HCT116 (cell line): ENCODE data around the gene MLH1. TPM values are rescaled to one million over a fixed set of nuclear protein-coding genes. Genes with fewer than 3 reads are reported as not detected.

ENCODE experiments used
- ATAC-seq: fragments of 200-7000 bp; cut with Tn5 transposase; 2 replicates; pipeline ENCODE4 v1.9.1; 2020; ENCODE audit warnings: mild to moderate bottlenecking, moderate library complexity
- BruUV-seq: library from RNA; stranded (reverse); fragments of 400-500 nt; replicated peaks from 2 replicates; lab custom pipeline; 2021; lab: Mats Ljungman, UMichigan
- CTCF ChIA-PET: fragments of 300-600 bp; sonication (Branson Sonifier 250); formaldehyde crosslinking; loops from one replicate; lab custom pipeline; 2021; ENCODE audit warnings: antibody characterized with exemption; lab: Charles Lee
- POLR2A ChIA-PET: fragments of 300-600, 350-600 bp; sonication (Branson Sonifier 250); formaldehyde crosslinking; loops from one replicate; lab custom pipeline; 2021; ENCODE audit warnings: antibody characterized with exemption; lab: Charles Lee
- RAD21 ChIA-PET, 2 experiments: fragments of 300-600 bp; sonication (Branson Sonifier 250); formaldehyde crosslinking; loops; one replicate each; lab custom pipeline; 2023; ENCODE audit warnings: low total read pairs in 2 of 2; ENCODE audit not compliant: uncharacterized antibody in 2 of 2, unreplicated experiment in 2 of 2, low non-redundant PET in 1 of 2; lab: Charles Lee
- DNase-seq: peaks from one replicate; pipeline ENCODE4 v3.0.0-alpha.2; 2010; ENCODE audit warnings: low read depth, low spot score
- H2AFZ ChIP-seq: fragments of 200-600 bp; shearing (Covaris generic), sonication (generic); 2 replicates; pipeline ENCODE4 v1.6.1; 2017; ENCODE audit warnings: low read depth, mixed run types, mixed read lengths, antibody characterized with exemption, low read length; ENCODE audit not compliant: poor library complexity, severe bottlenecking
- H3K27ac ChIP-seq: 2 replicates; pipeline ENCODE4 v1.5.1; 2012; ENCODE audit warnings: low read depth, low read length
- H3K27me3 ChIP-seq: fragments of 200-600 bp; sonication (generic); 2 replicates; pipeline ENCODE4 v1.6.1; 2016; ENCODE audit warnings: mixed run types, low read length, mixed read lengths; ENCODE audit not compliant: insufficient read depth
- H3K36me3 ChIP-seq, 2 experiments: fragments of 200-500 bp in 1 of 2; fragments of 200-600 bp in 1 of 2; sonication (Bioruptor generic) in 1 of 2; sonication (generic) in 1 of 2; 2 replicates each; pipeline versions ENCODE4 v1.5.1 to v1.6.1; 2014 to 2016; ENCODE audit warnings: low read length in 2 of 2, inconsistent platforms in 1 of 2, mixed read lengths in 1 of 2, mixed run types in 1 of 2; ENCODE audit not compliant: insufficient read depth in 2 of 2, control insufficient read depth in 1 of 2
- H3K4me1 ChIP-seq, 2 experiments: fragments of 200-600 bp in 1 of 2; sonication (generic) in 1 of 2; 2 replicates each; pipeline versions ENCODE4 v1.5.1 to v1.6.1; 2012 to 2017; ENCODE audit warnings: low read length in 2 of 2, inconsistent platforms in 1 of 2, mild to moderate bottlenecking in 1 of 2, mixed read lengths in 1 of 2, mixed run types in 1 of 2, moderate library complexity in 1 of 2; ENCODE audit not compliant: insufficient read depth in 2 of 2, control insufficient read depth in 1 of 2
- H3K4me2 ChIP-seq: fragments of 200-600 bp; sonication (generic); 2 replicates; pipeline ENCODE4 v1.6.1; 2017; ENCODE audit warnings: mixed run types, low read length, mixed read lengths
- H3K4me3 ChIP-seq, 2 experiments: fragments of 200-600 bp in 1 of 2; sonication (generic) in 1 of 2; replicated peaks in 1 of 2; 2 replicates each; pipeline ENCODE4 v1.5.1; 2011 to 2016; ENCODE audit warnings: low read length in 2 of 2, control low read depth in 1 of 2, low read depth in 1 of 2, mild to moderate bottlenecking in 1 of 2, mixed read lengths in 1 of 2, mixed run types in 1 of 2
- H3K79me2 ChIP-seq: fragments of 200-600 bp; sonication (generic); 2 replicates; pipeline ENCODE4 v1.6.1; 2017; ENCODE audit warnings: mild to moderate bottlenecking, mixed run types, low read length, moderate library complexity, mixed read lengths; ENCODE audit not compliant: insufficient read depth
- H3K9ac ChIP-seq: fragments of 200-600 bp; sonication (generic); 2 replicates; pipeline ENCODE4 v1.6.1; 2016; ENCODE audit warnings: low read length, mixed read lengths
- H3K9me2 ChIP-seq: fragments of 200-600 bp; sonication (generic), shearing (Covaris generic); 2 replicates; pipeline ENCODE4 v1.6.1; 2017; ENCODE audit warnings: mixed run types, mild to moderate bottlenecking, moderate library complexity; ENCODE audit not compliant: insufficient read depth
- H3K9me3 ChIP-seq, 2 experiments: fragments of 200-500 bp in 1 of 2; fragments of 200-600 bp in 1 of 2; sonication (Bioruptor generic) in 1 of 2; sonication (generic) in 1 of 2; 2 replicates each; pipeline ENCODE4 v1.6.1; 2014 to 2017; ENCODE audit warnings: low read length in 2 of 2, mixed read lengths in 2 of 2, inconsistent platforms in 1 of 2, low read depth in 1 of 2, mild to moderate bottlenecking in 1 of 2, mixed run types in 1 of 2, moderate library complexity in 1 of 2; ENCODE audit not compliant: control insufficient read depth in 1 of 2, insufficient read depth in 1 of 2
- H4K20me1 ChIP-seq: fragments of 200-600 bp; sonication (generic), shearing (Covaris generic); 2 replicates; pipeline ENCODE4 v1.6.1; 2017; ENCODE audit warnings: mixed run types, mild to moderate bottlenecking, moderate library complexity; ENCODE audit not compliant: insufficient read depth
- CBX3 ChIP-seq: IDR thresholded peaks from 2 replicates; pipeline ENCODE4 v1.6.1; 2012; ENCODE audit warnings: low read depth
- CEBPB ChIP-seq: IDR thresholded peaks from 2 replicates; pipeline ENCODE4 v1.6.1; 2012; ENCODE audit warnings: low read depth
- CTCF ChIP-seq, 3 experiments: fragments of 200-600 bp in 1 of 3; sonication (generic) in 1 of 3; IDR thresholded peaks in 2 of 3; conservative IDR thresholded peaks in 1 of 3; 2 replicates each; pipeline ENCODE4 v1.5.1; 2012 to 2017; ENCODE audit warnings: low read depth in 2 of 3, low read length in 2 of 3, antibody characterized with exemption in 1 of 3, borderline replicate concordance in 1 of 3, control low read depth in 1 of 3, mild to moderate bottlenecking in 1 of 3, mixed read lengths in 1 of 3, mixed run types in 1 of 3, moderate library complexity in 1 of 3; ENCODE audit not compliant: insufficient read depth in 1 of 3
- ELF1 ChIP-seq: IDR thresholded peaks from 2 replicates; pipeline ENCODE4 v1.6.1; 2012; ENCODE audit warnings: low read depth, borderline replicate concordance
- EZH2 ChIP-seq: fragments of 200-600 bp; sonication (generic); IDR thresholded peaks from 2 replicates; pipeline ENCODE4 v1.6.1; 2017; ENCODE audit warnings: antibody characterized with exemption, mixed run types
- EZH2phosphoT487 ChIP-seq: fragments of 200-600 bp; IDR thresholded peaks from 2 replicates; pipeline ENCODE4 v1.6.1; 2018; ENCODE audit warnings: antibody characterized with exemption, borderline replicate concordance
- FOSL1 ChIP-seq: IDR thresholded peaks from 2 replicates; pipeline ENCODE4 v1.6.1; 2012; ENCODE audit warnings: low read depth
- JUND ChIP-seq: IDR thresholded peaks from 2 replicates; pipeline ENCODE4 v1.6.1; 2012
- POLR2A ChIP-seq: IDR thresholded peaks from 2 replicates; pipeline ENCODE4 v1.7.0; 2011; ENCODE audit warnings: borderline replicate concordance; ENCODE audit not compliant: insufficient read depth, insufficient read length; ENCODE audit errors: extremely low read depth
- POLR2AphosphoS5 ChIP-seq: IDR thresholded peaks from 2 replicates; pipeline ENCODE4 v1.6.1; 2011; ENCODE audit warnings: mild to moderate bottlenecking, low read depth, low read length, moderate library complexity
- RAD21 ChIP-seq: IDR thresholded peaks from 2 replicates; pipeline ENCODE4 v1.6.1; 2012; ENCODE audit warnings: low read depth, mild to moderate bottlenecking
- REST ChIP-seq: IDR thresholded peaks from 2 replicates; pipeline ENCODE4 v1.6.1; 2012; ENCODE audit warnings: low read depth
- SP1 ChIP-seq: IDR thresholded peaks from 2 replicates; pipeline ENCODE4 v1.6.1; 2012; ENCODE audit warnings: low read depth
- SRF ChIP-seq: IDR thresholded peaks from 2 replicates; pipeline ENCODE4 v1.6.1; 2012; ENCODE audit warnings: low read depth
- YY1 ChIP-seq: IDR thresholded peaks from 2 replicates; pipeline ENCODE4 v1.6.1; 2011; ENCODE audit warnings: low read length, low read depth, moderate library complexity, mild to moderate bottlenecking; ENCODE audit not compliant: insufficient replicate concordance; ENCODE audit errors: extremely low read depth
- intact Hi-C: fragments of 100-400 bp; cut with micrococcal nuclease; formaldehyde crosslinking; loops from 2 replicates; pipeline ENCODE4 v1.10.0; 2022
- total RNA-seq: library from RNA; stranded (reverse); gene quantifications from one replicate; pipeline ENCODE4 v1.2.1, GENCODE V29; 2021; ENCODE audit not compliant: unreplicated experiment
- TF ChIP-seq, protein P1 (sequence below): IDR thresholded peaks from 2 replicates; pipeline ENCODE4 v1.6.1; 2012

The MLH1 gene
- total RNA-seq, 1 experiment from 2014 or later, result 9.6 TPM

GRCh38 chr3:37053753-37054152, 60.4 kb downstream of the MLH1 start:
- ChIA-PET POLR2A (interaction anchor here (0.9 kb wide), 1 partner anchor 10 kb away, joined by 3 read pairs; no protein-coding TSS in a partner anchor), CTCF (no interaction called here), RAD21 (no interaction called here)
- Histone ChIP-seq H3K36me3 (peaks cover 20 to 38% of the 10 kb centered on the region in 2 experiments), H3K27me3 (no peaks in the 10 kb centered on the region), H3K4me1 (peaks cover 15 to 28% of the 10 kb centered on the region in 2 experiments), H3K4me2 (peak overlapping the region; percentile 42), H3K9me3 (no peaks in the 10 kb centered on the region), H4K20me1 (no peaks in the 10 kb centered on the region), H2AFZ (no peak overlapping the region), H3K9me2 (no peaks in the 10 kb centered on the region), H3K9ac (peak overlapping the region; percentile 10; the same call in 1 of the 2 replicates), H3K4me3 (no peak overlapping the region), H3K79me2 (no peaks in the 10 kb centered on the region), H3K27ac (peak overlapping the region; percentile 51; the same call in 1 of the 2 replicates)
- BruUV-seq, result no TSS peak
- intact Hi-C loops, result no loop called here
- DNase-seq (no peak), ATAC-seq (no peak)
- no peak for TF ChIP-seq POLR2A

GRCh38 chr3:37054370-37054769, 61.1 kb downstream of the MLH1 start:
- POLR2A ChIA-PET, result interaction anchor here (0.9 kb wide), 1 partner anchor 9 kb away, joined by 3 read pairs; no protein-coding TSS in a partner anchor
- Histone ChIP-seq H3K4me1 (peaks cover 15 to 28% of the 10 kb centered on the region in 2 experiments), H3K4me2 (peak overlapping the region; percentile 42), H3K79me2 (no peaks in the 10 kb centered on the region), H4K20me1 (no peaks in the 10 kb centered on the region), H3K9ac (peak overlapping the region; percentile 10; the same call in 1 of the 2 replicates), H2AFZ (no peak overlapping the region), H3K27me3 (no peaks in the 10 kb centered on the region), H3K27ac (peak overlapping the region; percentile 51; the same call in 1 of the 2 replicates), H3K9me3 (no peaks in the 10 kb centered on the region), H3K36me3 (peaks cover 14 to 31% of the 10 kb centered on the region in 2 experiments; a peak in 3 of 4 replicates), H3K4me3 (no peak overlapping the region), H3K9me2 (no peaks in the 10 kb centered on the region)
- ATAC-seq (peak; percentile 75), DNase-seq (peak; percentile 62)
- CTCF ChIA-PET, result no interaction called here
- RAD21 ChIA-PET, result no interaction called here
- intact Hi-C loops, result no loop called here
- BruUV-seq, result no TSS peak
- TF ChIP-seq JUND (peak; percentile 82), REST (no peak), POLR2A (no peak), CEBPB (no peak), FOSL1 (peak; percentile 90), CTCF (IDR thresholded peaks at IDR 0.05 in 2 of 3, conservative IDR thresholded peaks at IDR 0.05 in 1 of 3; ENCODE audit: borderline replicate concordance in 1 of 3, insufficient read depth in 1 of 3, low read depth in 2 of 3, low read length in 2 of 3) (no peak), YY1 (no peak), EZH2phosphoT487 (no peak), SP1 (peak; percentile 72), CBX3 (peak; percentile 53; the same call in 1 of the 2 replicates), ELF1 (no peak), SRF (peak; percentile 40; the same call in 1 of the 2 replicates), RAD21 (no peak), EZH2 (no peak), POLR2AphosphoS5 (peak; percentile 30; the same call in 1 of the 2 replicates)
- TF ChIP-seq, protein P1, sequence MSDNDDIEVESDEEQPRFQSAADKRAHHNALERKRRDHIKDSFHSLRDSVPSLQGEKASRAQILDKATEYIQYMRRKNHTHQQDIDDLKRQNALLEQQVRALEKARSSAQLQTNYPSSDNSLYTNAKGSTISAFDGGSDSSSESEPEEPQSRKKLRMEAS, result no peak
